Loucy (cell line): Measurements from ENCODE around the gene CEP55.

Experiments
- EZH2phosphoT487 ChIP-seq: fragments of 200-600 bp; IDR thresholded peaks from 2 replicates; pipeline ENCODE4 v1.6.1; 2018; ENCODE audit warnings: antibody characterized with exemption, mild to moderate bottlenecking, moderate library complexity, borderline replicate concordance
- TF ChIP-seq, protein P1 (sequence below): fragments of 200-600 bp; sonication (generic); conservative IDR thresholded peaks from 2 replicates; pipeline ENCODE4 v1.5.1; 2014; ENCODE audit warnings: mild to moderate bottlenecking, antibody characterized with exemption, low read length

DNA sequence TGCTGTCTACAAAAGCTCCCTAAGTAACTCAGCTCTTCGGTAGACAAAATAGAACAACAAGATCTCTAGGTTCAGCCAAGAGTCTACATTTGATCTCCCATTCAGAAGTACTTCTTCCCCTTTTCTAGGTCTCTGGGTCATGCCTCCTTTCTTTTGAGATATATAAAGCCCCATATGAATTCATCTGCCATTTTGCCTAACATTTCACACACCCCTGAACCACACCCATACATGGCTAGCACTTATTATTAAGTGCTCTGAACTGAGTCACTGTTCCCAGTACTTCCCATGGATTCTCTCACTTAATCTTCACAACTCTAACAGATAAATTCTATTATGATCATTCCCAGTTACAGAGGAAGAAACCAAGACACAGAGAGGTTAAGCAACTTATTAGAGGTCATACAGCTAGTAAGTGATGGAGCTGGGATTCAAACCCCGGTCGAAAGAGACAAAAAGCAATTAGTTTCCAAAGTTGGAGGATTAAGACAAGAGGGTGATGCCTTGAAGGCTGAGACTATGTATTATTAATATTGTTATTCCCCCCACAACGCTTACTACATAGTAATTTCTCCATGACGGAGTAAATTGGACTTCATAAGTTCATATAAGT lies 31.5 kb upstream of the CEP55 start:
- TF ChIP-seq, protein P1, sequence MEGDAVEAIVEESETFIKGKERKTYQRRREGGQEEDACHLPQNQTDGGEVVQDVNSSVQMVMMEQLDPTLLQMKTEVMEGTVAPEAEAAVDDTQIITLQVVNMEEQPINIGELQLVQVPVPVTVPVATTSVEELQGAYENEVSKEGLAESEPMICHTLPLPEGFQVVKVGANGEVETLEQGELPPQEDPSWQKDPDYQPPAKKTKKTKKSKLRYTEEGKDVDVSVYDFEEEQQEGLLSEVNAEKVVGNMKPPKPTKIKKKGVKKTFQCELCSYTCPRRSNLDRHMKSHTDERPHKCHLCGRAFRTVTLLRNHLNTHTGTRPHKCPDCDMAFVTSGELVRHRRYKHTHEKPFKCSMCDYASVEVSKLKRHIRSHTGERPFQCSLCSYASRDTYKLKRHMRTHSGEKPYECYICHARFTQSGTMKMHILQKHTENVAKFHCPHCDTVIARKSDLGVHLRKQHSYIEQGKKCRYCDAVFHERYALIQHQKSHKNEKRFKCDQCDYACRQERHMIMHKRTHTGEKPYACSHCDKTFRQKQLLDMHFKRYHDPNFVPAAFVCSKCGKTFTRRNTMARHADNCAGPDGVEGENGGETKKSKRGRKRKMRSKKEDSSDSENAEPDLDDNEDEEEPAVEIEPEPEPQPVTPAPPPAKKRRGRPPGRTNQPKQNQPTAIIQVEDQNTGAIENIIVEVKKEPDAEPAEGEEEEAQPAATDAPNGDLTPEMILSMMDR, result no peak
- TF ChIP-seq EZH2phosphoT487, result no peak
